PC-9 (cell line): Measurements from ENCODE around the gene LRP1B. TPM values are rescaled to one million over a fixed set of nuclear protein-coding genes. Genes with fewer than 3 reads are reported as not detected.

Experiments used
- BruUV-seq: library from RNA; stranded (reverse); fragments of 400-500 nt; replicated peaks from 2 replicates; lab custom pipeline; 2021; lab: Mats Ljungman, UMichigan
- CTCF ChIA-PET: fragments of 300-600 bp; sonication (Branson Sonifier 250); formaldehyde crosslinking; loops from one replicate; lab custom pipeline; 2022; ENCODE audit warnings: antibody characterized with exemption; lab: Charles Lee
- POLR2A ChIA-PET: fragments of 300-600 bp; sonication (Branson Sonifier 250); formaldehyde crosslinking; loops from one replicate; lab custom pipeline; 2022; ENCODE audit warnings: antibody characterized with exemption; ENCODE audit not compliant: unreplicated experiment; lab: Charles Lee
- DNase-seq, 2 experiments: peaks; one replicate each; pipeline versions ENCODE4 v3.0.0 to v3.0.0-alpha.2; 2015 to 2022; ENCODE audit warnings: mixed read lengths in 1 of 2
- H2AFZ ChIP-seq: fragments of 200-600 bp; sonication (generic); 2 replicates; pipeline ENCODE4 v1.8.1; 2017; ENCODE audit warnings: antibody characterized with exemption
- H3F3A ChIP-seq: fragments of 200-600 bp; sonication (generic); 2 replicates; pipeline ENCODE4 v1.8.1; 2017; ENCODE audit warnings: antibody characterized with exemption, mild to moderate bottlenecking, low read depth; ENCODE audit not compliant: insufficient read depth
- H3K27ac ChIP-seq: fragments of 200-600 bp; sonication (generic); 2 replicates; pipeline ENCODE4 v1.6.1; 2016; ENCODE audit warnings: mixed run types
- H3K27me3 ChIP-seq: fragments of 200-600 bp; sonication (generic); 2 replicates; pipeline ENCODE4 v1.6.1; 2016; ENCODE audit warnings: low read depth, mixed run types; ENCODE audit not compliant: insufficient read depth
- H3K36me3 ChIP-seq: fragments of 200-600 bp; sonication (generic); 2 replicates; pipeline ENCODE4 v1.6.1; 2016; ENCODE audit warnings: low read depth, mixed run types
- H3K4me1 ChIP-seq: fragments of 200-600 bp; sonication (generic); replicated peaks from 2 replicates; pipeline ENCODE4 v1.6.1; 2016; ENCODE audit warnings: mixed run types; ENCODE audit not compliant: insufficient read depth
- H3K4me2 ChIP-seq: fragments of 200-600 bp; sonication (generic); 2 replicates; pipeline ENCODE4 v1.6.1; 2017; ENCODE audit warnings: mixed run types
- H3K4me3 ChIP-seq: fragments of 200-600 bp; sonication (generic); 2 replicates; pipeline ENCODE4 v1.6.1; 2016; ENCODE audit warnings: mixed run types
- H3K79me2 ChIP-seq: fragments of 200-600 bp; sonication (generic); 2 replicates; pipeline ENCODE4 v1.6.1; 2017; ENCODE audit warnings: low read depth, mixed run types
- H3K9me2 ChIP-seq: fragments of 200-600 bp; sonication (generic); 2 replicates; pipeline ENCODE4 v1.8.1; 2017; ENCODE audit warnings: mild to moderate bottlenecking; ENCODE audit not compliant: insufficient read depth
- H3K9me3 ChIP-seq: fragments of 200-600 bp; sonication (generic); 2 replicates; pipeline ENCODE4 v1.8.1; 2016; ENCODE audit warnings: low read depth; ENCODE audit not compliant: insufficient read depth
- H4K20me1 ChIP-seq: fragments of 200-600 bp; sonication (generic); 2 replicates; pipeline ENCODE4 v1.8.1; 2017; ENCODE audit not compliant: insufficient read depth
- CTCF ChIP-seq: fragments of 200-600 bp; sonication (generic); conservative IDR thresholded peaks from 2 replicates; pipeline ENCODE4 v1.6.1; 2017; ENCODE audit warnings: mixed run types, antibody characterized with exemption, mild to moderate bottlenecking, moderate library complexity
- EZH2 ChIP-seq: fragments of 200-600 bp; sonication (generic); IDR thresholded peaks from 2 replicates; pipeline ENCODE4 v1.8.0; 2017; ENCODE audit warnings: antibody characterized with exemption, low read depth
- intact Hi-C: fragments of 100-400 bp; cut with micrococcal nuclease; formaldehyde crosslinking; loops from one replicate; pipeline ENCODE4 v1.10.0; 2022; ENCODE audit not compliant: unreplicated experiment
- total RNA-seq: library from RNA; stranded (reverse); gene quantifications from 2 replicates; pipeline ENCODE4 v1.2.3, GENCODE V29; 2021

LRP1B gene
- total RNA-seq, 1 experiment from 2014 or later: 1.7 TPM

GRCh38 chr2:140539242-140539875 lies 1591.5 kb downstream of the LRP1B start:
- H4K20me1 ChIP-seq: no peaks in the 10 kb centered on the region
- H3K9me2 ChIP-seq: no peaks in the 10 kb centered on the region
- intact Hi-C loops: no loop called here
- TF ChIP-seq CTCF: no peak
- TF ChIP-seq EZH2: no peak
- no peaks in the 10 kb centered on the region for H3K27me3 ChIP-seq
- no peak overlapping the region for H3K4me2 ChIP-seq
- H3K9me3 ChIP-seq: no peaks in the 10 kb centered on the region
- no TSS peak for BruUV-seq
- no peak overlapping the region for H2AFZ ChIP-seq
- no peaks in the 10 kb centered on the region for H3F3A ChIP-seq
- no peak for DNase-seq
- H3K4me3 ChIP-seq: no peak overlapping the region
- no peaks in the 10 kb centered on the region for H3K36me3 ChIP-seq
- ChIA-PET POLR2A (no interaction called here), CTCF (interaction anchor here (0.6 kb wide), 1 partner anchor 80 kb away, joined by 6 read pairs; no protein-coding TSS in a partner anchor)
- no peak overlapping the region for H3K27ac ChIP-seq
- no peaks in the 10 kb centered on the region for H3K79me2 ChIP-seq
- H3K4me1 ChIP-seq: no peaks in the 10 kb centered on the region

DNA sequence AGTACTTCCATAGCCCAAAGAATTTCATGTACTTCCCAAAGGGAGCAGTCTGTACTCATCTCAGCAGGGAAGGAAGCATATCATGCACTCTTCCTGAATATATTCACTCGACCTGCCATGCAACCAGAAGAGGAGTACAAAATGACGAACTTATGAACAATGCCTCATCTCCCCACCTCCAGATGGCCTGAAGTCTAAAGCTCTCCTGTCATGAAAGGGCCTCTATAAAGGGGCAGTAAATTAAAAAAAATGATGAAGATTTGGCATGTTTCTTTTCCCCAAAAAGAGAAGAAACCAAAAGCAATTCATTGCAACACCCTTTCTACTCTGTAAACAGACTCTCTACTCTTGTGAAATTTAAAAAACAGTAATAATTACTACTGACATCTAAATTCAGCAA lies 1601.1 kb downstream of the LRP1B start:
- TF ChIP-seq CTCF (no peak), EZH2 (no peak)
- Histone ChIP-seq H3K4me3 (no peak overlapping the region), H2AFZ (no peak overlapping the region), H3K36me3 (no peaks in the 10 kb centered on the region), H3K9me3 (no peaks in the 10 kb centered on the region), H4K20me1 (no peaks in the 10 kb centered on the region), H3K4me2 (no peak overlapping the region), H3K27me3 (no peaks in the 10 kb centered on the region), H3K79me2 (no peaks in the 10 kb centered on the region), H3K27ac (no peak overlapping the region), H3K4me1 (no peaks in the 10 kb centered on the region), H3F3A (no peaks in the 10 kb centered on the region), H3K9me2 (no peaks in the 10 kb centered on the region)
- BruUV-seq: no TSS peak
- intact Hi-C loops: no loop called here
- no peak for DNase-seq
- CTCF ChIA-PET: no interaction called here
- POLR2A ChIA-PET: no interaction called here

- POLR2A ChIA-PET: no interaction called here
Observed at GRCh38 chr2:140528982-140529381, 1601.8 kb downstream of the LRP1B start.

More at GRCh38 chr2:140528982-140529381, 1601.8 kb downstream of the LRP1B start:
- no TSS peak for BruUV-seq
- intact Hi-C loops: no loop called here
- no peak overlapping the region for H3K4me2 ChIP-seq
- H3F3A ChIP-seq: no peaks in the 10 kb centered on the region
- H3K79me2 ChIP-seq: no peaks in the 10 kb centered on the region
- DNase-seq: no peak
- no peaks in the 10 kb centered on the region for H3K4me1 ChIP-seq
- no peaks in the 10 kb centered on the region for H3K27me3 ChIP-seq
- H3K9me3 ChIP-seq: no peaks in the 10 kb centered on the region
- CTCF ChIA-PET: interaction anchor here (0.5 kb wide), 1 partner anchor 1409 kb away, joined by 4 read pairs; no protein-coding TSS in a partner anchor
- H3K9me2 ChIP-seq: no peaks in the 10 kb centered on the region
- no peak overlapping the region for H2AFZ ChIP-seq
- TF ChIP-seq EZH2: no peak
- no peaks in the 10 kb centered on the region for H3K36me3 ChIP-seq
- no peak overlapping the region for H3K4me3 ChIP-seq
- no peaks in the 10 kb centered on the region for H4K20me1 ChIP-seq
- H3K27ac ChIP-seq: no peak overlapping the region
